ENCODE measurements around the gene PCA3.

DNA sequence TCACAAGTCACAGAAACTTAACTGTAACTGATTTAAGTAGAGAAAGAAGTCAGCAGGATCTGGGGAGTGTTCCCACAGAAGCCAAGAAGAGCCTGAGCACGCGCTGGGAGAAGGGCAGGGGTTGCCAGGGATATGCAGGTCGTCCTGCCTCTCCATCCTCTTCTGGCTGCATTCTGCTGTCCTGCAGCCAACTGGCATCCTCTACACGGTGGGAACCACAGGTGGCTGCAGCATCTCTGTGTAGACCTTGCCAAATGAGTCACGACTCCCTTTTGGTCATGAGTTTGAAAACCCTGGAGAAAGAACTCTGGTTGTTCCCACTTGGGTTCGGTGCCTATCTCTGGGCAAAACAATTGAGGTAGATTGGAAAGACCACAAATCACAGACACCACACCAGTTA, 38.4 kb upstream of the PCA3 start:
- TF ChIP-seq, protein P1, sequence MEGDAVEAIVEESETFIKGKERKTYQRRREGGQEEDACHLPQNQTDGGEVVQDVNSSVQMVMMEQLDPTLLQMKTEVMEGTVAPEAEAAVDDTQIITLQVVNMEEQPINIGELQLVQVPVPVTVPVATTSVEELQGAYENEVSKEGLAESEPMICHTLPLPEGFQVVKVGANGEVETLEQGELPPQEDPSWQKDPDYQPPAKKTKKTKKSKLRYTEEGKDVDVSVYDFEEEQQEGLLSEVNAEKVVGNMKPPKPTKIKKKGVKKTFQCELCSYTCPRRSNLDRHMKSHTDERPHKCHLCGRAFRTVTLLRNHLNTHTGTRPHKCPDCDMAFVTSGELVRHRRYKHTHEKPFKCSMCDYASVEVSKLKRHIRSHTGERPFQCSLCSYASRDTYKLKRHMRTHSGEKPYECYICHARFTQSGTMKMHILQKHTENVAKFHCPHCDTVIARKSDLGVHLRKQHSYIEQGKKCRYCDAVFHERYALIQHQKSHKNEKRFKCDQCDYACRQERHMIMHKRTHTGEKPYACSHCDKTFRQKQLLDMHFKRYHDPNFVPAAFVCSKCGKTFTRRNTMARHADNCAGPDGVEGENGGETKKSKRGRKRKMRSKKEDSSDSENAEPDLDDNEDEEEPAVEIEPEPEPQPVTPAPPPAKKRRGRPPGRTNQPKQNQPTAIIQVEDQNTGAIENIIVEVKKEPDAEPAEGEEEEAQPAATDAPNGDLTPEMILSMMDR (conservative IDR thresholded peaks at IDR 0.05): no peak
- no peak for TF ChIP-seq EZH2 (IDR thresholded peaks at IDR 0.05; ENCODE audit: low read depth)

All from PC-9 (cell line).